ENCODE results near the gene BMP8A.
"Not testable (repeated sequence)": the region's sequence is repeated elsewhere in the genome, so short reads cannot be mapped to it uniquely, and the experiment has no call there.

The BMP8A gene

GRCh38 chr1:39498096-39498710, 6.8 kb downstream of the BMP8A start:
- not testable (repeated sequence) for H3K4me2 ChIP-seq (ENCODE audit: low read length); H3K23ac ChIP-seq (ENCODE audit: low read length); H2BK15ac ChIP-seq (replicated peaks; ENCODE audit: low read depth); H4K8ac ChIP-seq (ENCODE audit: low read depth, low read length); H3K79me2 ChIP-seq (ENCODE audit: control insufficient read depth, insufficient read depth, low read length); H2BK120ac ChIP-seq (ENCODE audit: low read depth, low read length); H2AK5ac ChIP-seq (ENCODE audit: low read length); H4K5ac ChIP-seq (ENCODE audit: low read length); H3K18ac ChIP-seq (ENCODE audit: low read length); H3K4me3 ChIP-seq (ENCODE audit: low read length); H3K56ac ChIP-seq (ENCODE audit: low read length); H3K9ac ChIP-seq (ENCODE audit: low read length); DNase-seq; H3K4me1 ChIP-seq (ENCODE audit: control insufficient read depth, low read depth, low read length); H3K79me1 ChIP-seq (ENCODE audit: low read length); H3K27me3 ChIP-seq (ENCODE audit: insufficient read depth, low read length, poor library complexity); H3K4ac ChIP-seq (ENCODE audit: low read depth, low read length); H2BK5ac ChIP-seq (ENCODE audit: low read length); H3K36me3 ChIP-seq (ENCODE audit: control insufficient read depth, insufficient read depth, low read length); H3K27ac ChIP-seq (ENCODE audit: low read depth, low read length)
- WGBS (ENCODE audit: extremely low coverage, insufficient coverage, low lambda C conversion rate), result no CpG with 5 or more reads among the region's 9 CpGs

GRCh38 chr1:39498821-39499220, 7.4 kb downstream of the BMP8A start:
- not testable (repeated sequence) for H3K27ac ChIP-seq (ENCODE audit: low read depth, low read length); H3K18ac ChIP-seq (ENCODE audit: low read length); H3K79me1 ChIP-seq (ENCODE audit: low read length); H3K23ac ChIP-seq (ENCODE audit: low read length); H3K56ac ChIP-seq (ENCODE audit: low read length); H3K4me1 ChIP-seq (ENCODE audit: control insufficient read depth, low read depth, low read length); DNase-seq; H3K4me3 ChIP-seq (ENCODE audit: low read length); H3K9ac ChIP-seq (ENCODE audit: low read length); H3K27me3 ChIP-seq (ENCODE audit: insufficient read depth, low read length, poor library complexity); H4K5ac ChIP-seq (ENCODE audit: low read length); H3K79me2 ChIP-seq (ENCODE audit: control insufficient read depth, insufficient read depth, low read length); H2BK5ac ChIP-seq (ENCODE audit: low read length); H2BK15ac ChIP-seq (replicated peaks; ENCODE audit: low read depth); H4K8ac ChIP-seq (ENCODE audit: low read depth, low read length); H2BK120ac ChIP-seq (ENCODE audit: low read depth, low read length); H3K36me3 ChIP-seq (ENCODE audit: control insufficient read depth, insufficient read depth, low read length); H3K4me2 ChIP-seq (ENCODE audit: low read length); H2AK5ac ChIP-seq (ENCODE audit: low read length); H3K4ac ChIP-seq (ENCODE audit: low read depth, low read length)
- no CpG with 5 or more reads among the region's 15 CpGs for WGBS (ENCODE audit: extremely low coverage, insufficient coverage, low lambda C conversion rate)

GRCh38 chr1:39499668-39500067, 8.2 kb downstream of the BMP8A start:
- Histone ChIP-seq H2BK15ac (replicated peaks; ENCODE audit: low read depth) (no peak overlapping the region), H3K27ac (ENCODE audit: low read depth, low read length) (no peak overlapping the region), H3K4me3 (ENCODE audit: low read length) (no peak overlapping the region), H3K23ac (ENCODE audit: low read length) (no peak overlapping the region), H3K9ac (ENCODE audit: low read length) (no peak overlapping the region), H2BK120ac (ENCODE audit: low read depth, low read length) (no peak overlapping the region), H3K56ac (ENCODE audit: low read length) (peak overlapping the region; percentile 49), H3K18ac (ENCODE audit: low read length) (no peak overlapping the region), H3K4me2 (ENCODE audit: low read length) (no peak overlapping the region), H3K36me3 (ENCODE audit: control insufficient read depth, insufficient read depth, low read length) (no peaks in the 10 kb centered on the region), H3K79me2 (ENCODE audit: control insufficient read depth, insufficient read depth, low read length) (no peaks in the 10 kb centered on the region), H4K5ac (ENCODE audit: low read length) (no peak overlapping the region), H2AK5ac (ENCODE audit: low read length) (no peak overlapping the region), H4K8ac (ENCODE audit: low read depth, low read length) (no peak overlapping the region), H3K27me3 (ENCODE audit: insufficient read depth, low read length, poor library complexity) (no peaks in the 10 kb centered on the region), H2BK5ac (ENCODE audit: low read length) (no peak overlapping the region), H3K4ac (ENCODE audit: low read depth, low read length) (no peak overlapping the region), H3K4me1 (ENCODE audit: control insufficient read depth, low read depth, low read length) (no peaks in the 10 kb centered on the region), H3K79me1 (ENCODE audit: low read length) (no peaks in the 10 kb centered on the region)
- DNase-seq, result no peak
- no CpG with 5 or more reads among the region's 5 CpGs for WGBS (ENCODE audit: extremely low coverage, insufficient coverage, low lambda C conversion rate)

- no peak overlapping the region for H3K4ac ChIP-seq (ENCODE audit: low read depth, low read length)
- no peak overlapping the region for H3K27ac ChIP-seq (ENCODE audit: low read depth, low read length)
- no peak overlapping the region for H3K23ac ChIP-seq (ENCODE audit: low read length)
- DNase-seq, result no peak
- no peaks in the 10 kb centered on the region for H3K36me3 ChIP-seq (ENCODE audit: control insufficient read depth, insufficient read depth, low read length)
- H3K4me3 ChIP-seq (ENCODE audit: low read length), result no peak overlapping the region
- H4K5ac ChIP-seq (ENCODE audit: low read length), result no peak overlapping the region
- H2BK120ac ChIP-seq (ENCODE audit: low read depth, low read length), result no peak overlapping the region
- no peaks in the 10 kb centered on the region for H3K4me1 ChIP-seq (ENCODE audit: control insufficient read depth, low read depth, low read length)
- H3K79me2 ChIP-seq (ENCODE audit: control insufficient read depth, insufficient read depth, low read length), result no peaks in the 10 kb centered on the region
- no CpG with 5 or more reads among the region's 4 CpGs for WGBS (ENCODE audit: extremely low coverage, insufficient coverage, low lambda C conversion rate)
- H3K9ac ChIP-seq (ENCODE audit: low read length), result no peak overlapping the region
- H4K8ac ChIP-seq (ENCODE audit: low read depth, low read length), result no peak overlapping the region
- H3K4me2 ChIP-seq (ENCODE audit: low read length), result no peak overlapping the region
- no peak overlapping the region for H3K18ac ChIP-seq (ENCODE audit: low read length)
- no peak overlapping the region for H2AK5ac ChIP-seq (ENCODE audit: low read length)
- H2BK15ac ChIP-seq (replicated peaks; ENCODE audit: low read depth), result no peak overlapping the region
- no peak overlapping the region for H3K56ac ChIP-seq (ENCODE audit: low read length)
- no peaks in the 10 kb centered on the region for H3K79me1 ChIP-seq (ENCODE audit: low read length)
- H2BK5ac ChIP-seq (ENCODE audit: low read length), result no peak overlapping the region
- no peaks in the 10 kb centered on the region for H3K27me3 ChIP-seq (ENCODE audit: insufficient read depth, low read length, poor library complexity)
These were observed 9.5 kb downstream of the BMP8A start for GRCh38 chr1:39500862-39501389.

- H3K36me3 ChIP-seq (ENCODE audit: control insufficient read depth, insufficient read depth, low read length), result no peaks in the 10 kb centered on the region
- no peak overlapping the region for H4K8ac ChIP-seq (ENCODE audit: low read depth, low read length)
- no peaks in the 10 kb centered on the region for H3K4me1 ChIP-seq (ENCODE audit: control insufficient read depth, low read depth, low read length)
- no peak overlapping the region for H3K27ac ChIP-seq (ENCODE audit: low read depth, low read length)
- WGBS (ENCODE audit: extremely low coverage, insufficient coverage, low lambda C conversion rate), result no CpG with 5 or more reads among the region's 5 CpGs
- H3K9ac ChIP-seq (ENCODE audit: low read length), result no peak overlapping the region
- H3K23ac ChIP-seq (ENCODE audit: low read length), result no peak overlapping the region
- H3K4me3 ChIP-seq (ENCODE audit: low read length), result no peak overlapping the region
- no peak overlapping the region for H3K4me2 ChIP-seq (ENCODE audit: low read length)
- H3K18ac ChIP-seq (ENCODE audit: low read length), result no peak overlapping the region
- no peaks in the 10 kb centered on the region for H3K79me1 ChIP-seq (ENCODE audit: low read length)
- no peak for DNase-seq
- no peak overlapping the region for H2BK120ac ChIP-seq (ENCODE audit: low read depth, low read length)
- H3K56ac ChIP-seq (ENCODE audit: low read length), result no peak overlapping the region
- no peak overlapping the region for H2BK5ac ChIP-seq (ENCODE audit: low read length)
- no peak overlapping the region for H3K4ac ChIP-seq (ENCODE audit: low read depth, low read length)
- H3K79me2 ChIP-seq (ENCODE audit: control insufficient read depth, insufficient read depth, low read length), result no peaks in the 10 kb centered on the region
- H2AK5ac ChIP-seq (ENCODE audit: low read length), result no peak overlapping the region
- no peak overlapping the region for H4K5ac ChIP-seq (ENCODE audit: low read length)
- H3K27me3 ChIP-seq (ENCODE audit: insufficient read depth, low read length, poor library complexity), result no peaks in the 10 kb centered on the region
- no peak overlapping the region for H2BK15ac ChIP-seq (replicated peaks; ENCODE audit: low read depth)
These were observed 10.2 kb downstream of the BMP8A start for GRCh38 chr1:39501666-39502065.

GRCh38 chr1:39504436-39504835, 13.0 kb downstream of the BMP8A start:
- H3K36me3 ChIP-seq (ENCODE audit: control insufficient read depth, insufficient read depth, low read length); H3K56ac ChIP-seq (ENCODE audit: low read length); H4K8ac ChIP-seq (ENCODE audit: low read depth, low read length); H3K9ac ChIP-seq (ENCODE audit: low read length); H3K79me1 ChIP-seq (ENCODE audit: low read length); H2AK5ac ChIP-seq (ENCODE audit: low read length); H3K79me2 ChIP-seq (ENCODE audit: control insufficient read depth, insufficient read depth, low read length); H3K18ac ChIP-seq (ENCODE audit: low read length); H3K4me2 ChIP-seq (ENCODE audit: low read length); H4K5ac ChIP-seq (ENCODE audit: low read length); H2BK120ac ChIP-seq (ENCODE audit: low read depth, low read length); H2BK5ac ChIP-seq (ENCODE audit: low read length); H3K4ac ChIP-seq (ENCODE audit: low read depth, low read length); H3K27me3 ChIP-seq (ENCODE audit: insufficient read depth, low read length, poor library complexity); H3K27ac ChIP-seq (ENCODE audit: low read depth, low read length); H3K23ac ChIP-seq (ENCODE audit: low read length); H3K4me1 ChIP-seq (ENCODE audit: control insufficient read depth, low read depth, low read length); DNase-seq; H2BK15ac ChIP-seq (replicated peaks; ENCODE audit: low read depth); H3K4me3 ChIP-seq (ENCODE audit: low read length): not testable (repeated sequence)
- WGBS (ENCODE audit: extremely low coverage, insufficient coverage, low lambda C conversion rate), result no CpG with 5 or more reads among the region's 9 CpGs

Measured in mesendoderm (in vitro differentiated cells).